K562 (cell line): ENCODE data around the gene SCFD2. TPM values are rescaled to one million over a fixed set of nuclear protein-coding genes. Genes with fewer than 3 reads are reported as not detected.

Experiments used
- ATAC-seq: fragments of 200-7000 bp; cut with Tn5 transposase; 3 replicates; pipeline ENCODE4 v1.9.1; 2020; ENCODE audit warnings: moderate library complexity
- BruUV-seq: library from RNA; stranded (reverse); fragments of 400-500 nt; replicated peaks from 2 replicates; lab custom pipeline; 2021; lab: Mats Ljungman, UMichigan
- CTCF ChIA-PET: fragments of 300-600 bp; formaldehyde crosslinking; extraction: SDS; loops from one replicate; lab custom pipeline; 2021; ENCODE audit warnings: low intra/inter-chr PET ratio; lab: Yijun Ruan, JAX
- POLR2A ChIA-PET: fragments of 300-600, 350-650 bp; sonication (Branson Sonifier 250); formaldehyde crosslinking; extraction: SDS; loops from one replicate; lab custom pipeline; 2021; ENCODE audit warnings: antibody characterized with exemption, inconsistent platforms; lab: Yijun Ruan, JAX
- DNase-seq, 4 experiments: peaks; one replicate each; pipeline versions ENCODE4 v3.0.0 to v3.0.0-alpha.2; 2011 to 2018; ENCODE audit warnings: low spot score in 3 of 4, mixed read lengths in 3 of 4; ENCODE audit errors: extremely low read depth in 1 of 4
- FAIRE-seq: peaks from 2 replicates; lab custom pipeline; 2011; peaks lifted over from hg19 to GRCh38; lab: Jason Lieb, UNC
- H2AFZ ChIP-seq: 2 replicates; pipeline ENCODE4 v1.6.0; 2011; ENCODE audit warnings: low read depth, low read length, control low read depth, inconsistent platforms
- H3K27ac ChIP-seq: fragments of 200-600 bp; 3 replicates; pipeline ENCODE4 v1.8.0; 2011; ENCODE audit warnings: low read depth, mild to moderate bottlenecking, control low read depth, inconsistent platforms, low read length, moderate library complexity, mixed read lengths; ENCODE audit errors: extremely low read depth
- H3K27me3 ChIP-seq, 2 experiments: fragments of 300-600 bp in 1 of 2; 2 replicates in 1 of 2; 3 replicates in 1 of 2; pipeline versions ENCODE4 v1.6.0 to v1.8.0; 2011; ENCODE audit warnings: inconsistent platforms in 2 of 2, low read length in 2 of 2, mild to moderate bottlenecking in 1 of 2, mixed read lengths in 1 of 2, moderate library complexity in 1 of 2; ENCODE audit not compliant: control insufficient read depth in 2 of 2, insufficient read depth in 2 of 2
- H3K36me3 ChIP-seq: fragments of 300-600 bp; 3 replicates; pipeline ENCODE4 v1.8.0; 2011; ENCODE audit warnings: mild to moderate bottlenecking, low read length, inconsistent platforms; ENCODE audit not compliant: control insufficient read depth, insufficient read depth
- H3K4me1 ChIP-seq, 2 experiments: fragments of 200-600 bp in 1 of 2; replicated peaks in 1 of 2; 2 replicates in 1 of 2; 3 replicates in 1 of 2; pipeline versions ENCODE4 v1.5.1 to v1.8.0; 2011; ENCODE audit warnings: inconsistent platforms in 2 of 2, low read length in 2 of 2, mild to moderate bottlenecking in 1 of 2, mixed read lengths in 1 of 2, moderate library complexity in 1 of 2; ENCODE audit not compliant: control insufficient read depth in 2 of 2, insufficient read depth in 2 of 2
- H3K4me2 ChIP-seq: 2 replicates; pipeline ENCODE4 v1.6.1; 2011; ENCODE audit warnings: low read length, control low read depth, inconsistent platforms, mixed read lengths; ENCODE audit not compliant: insufficient read depth
- H3K4me3 ChIP-seq: fragments of 200-600 bp; sonication (generic), shearing (Covaris generic); 2 replicates; pipeline ENCODE4 v1.5.1; 2016; ENCODE audit warnings: control low read depth, inconsistent platforms
- H3K79me2 ChIP-seq: fragments of 200-600 bp; 3 replicates; pipeline ENCODE4 v1.8.0; 2011; ENCODE audit warnings: low read length, inconsistent platforms; ENCODE audit not compliant: control insufficient read depth, insufficient read depth
- H3K9ac ChIP-seq, 2 experiments: 2 replicates each; pipeline versions ENCODE4 v1.6.0 to v1.6.1; 2011; ENCODE audit warnings: low read depth in 2 of 2, low read length in 2 of 2, control low read depth in 1 of 2, inconsistent platforms in 1 of 2, mild to moderate bottlenecking in 1 of 2, mixed read lengths in 1 of 2; ENCODE audit not compliant: insufficient read depth in 1 of 2
- H3K9me1 ChIP-seq: one replicate; pipeline ENCODE4 v1.6.0; 2011; ENCODE audit warnings: inconsistent platforms, mild to moderate bottlenecking, low read length, moderate library complexity; ENCODE audit not compliant: control insufficient read depth, insufficient read depth
- H3K9me3 ChIP-seq: replicated peaks from 2 replicates; pipeline ENCODE4 v1.5.1; 2011; ENCODE audit warnings: low read depth, low read length, inconsistent platforms; ENCODE audit not compliant: control insufficient read depth, insufficient read depth
- H4K20me1 ChIP-seq: replicated peaks from 2 replicates; pipeline ENCODE4 v1.6.1; 2011; ENCODE audit warnings: low read length, inconsistent platforms, mixed read lengths; ENCODE audit not compliant: control insufficient read depth, insufficient read depth
- COPS2 ChIP-seq: fragments of 450-650 bp; conservative IDR thresholded peaks from 2 replicates; pipeline ENCODE4 v1.6.1; 2016; ENCODE audit warnings: mild to moderate bottlenecking, moderate library complexity
- CREM ChIP-seq: IDR thresholded peaks from 2 replicates; pipeline ENCODE4 v1.6.1; 2014; ENCODE audit warnings: antibody characterized with exemption, low read depth
- CXXC5 ChIP-seq: fragments of 250-450 bp; sonication (Bioruptor Pico); IDR thresholded peaks from 2 replicates; pipeline ENCODE4 v1.8.0; 2022; ENCODE audit warnings: inconsistent platforms, mild to moderate bottlenecking, moderate library complexity
- HDAC3 ChIP-seq: fragments of 450-650 bp; IDR thresholded peaks from 2 replicates; pipeline ENCODE4 v1.6.1; 2018; ENCODE audit warnings: borderline replicate concordance, mild to moderate bottlenecking, moderate library complexity; ENCODE audit not compliant: partially characterized antibody
- JUN ChIP-seq, 2 experiments: sonication (generic) in 1 of 2; formaldehyde crosslinking in 1 of 2; IDR thresholded peaks; 2 replicates each; pipeline versions ENCODE4 v1.6.1 to v1.8.0; 2012 to 2022; ENCODE audit warnings: borderline replicate concordance in 2 of 2, mild to moderate bottlenecking in 2 of 2, improper control_type of control experiment in 1 of 2, low read depth in 1 of 2, low read length in 1 of 2, missing genetic modification reagents in 1 of 2
- NFE2L1 ChIP-seq: fragments of 450-650 bp; IDR thresholded peaks from 2 replicates; pipeline ENCODE4 v1.6.1; 2016; ENCODE audit warnings: missing genetic modification characterization, low read depth, mild to moderate bottlenecking, missing compliant biosample characterization, moderate library complexity, borderline replicate concordance
- POLR2H ChIP-seq: IDR thresholded peaks from 2 replicates; pipeline ENCODE4 v1.6.1; 2016; ENCODE audit warnings: missing genetic modification characterization, low read depth, mild to moderate bottlenecking, control low read depth, missing compliant biosample characterization, moderate library complexity
- RAD21 ChIP-seq, 2 experiments: fragments of 250-450 bp in 1 of 2; fragments of 450-650 bp in 1 of 2; sonication (Bioruptor Pico) in 1 of 2; formaldehyde crosslinking in 1 of 2; IDR thresholded peaks in 1 of 2; conservative IDR thresholded peaks in 1 of 2; 2 replicates each; pipeline versions ENCODE4 v1.4.0 to v1.8.0; 2020 to 2022; ENCODE audit warnings: mild to moderate bottlenecking in 2 of 2, moderate library complexity in 1 of 2
- SIN3B ChIP-seq: fragments of 450-650 bp; IDR thresholded peaks from 2 replicates; pipeline ENCODE4 v1.6.1; 2017; ENCODE audit warnings: low read depth, mild to moderate bottlenecking, moderate library complexity
- SUPT5H ChIP-seq: fragments of 450-650 bp; IDR thresholded peaks from 2 replicates; pipeline ENCODE4 v1.6.1; 2016
- ZNF184 ChIP-seq: sonication (generic); formaldehyde crosslinking; IDR thresholded peaks from 2 replicates; pipeline ENCODE4 v1.5.0; 2020; ENCODE audit warnings: missing genetic modification reagents
- ZNF232 ChIP-seq: sonication (generic); formaldehyde crosslinking; IDR thresholded peaks from 2 replicates; pipeline ENCODE4 v1.8.0; 2022; ENCODE audit warnings: mild to moderate bottlenecking, missing genetic modification reagents
- ZNF436 ChIP-seq: fragments of 250-450, 450-650 bp; sonication (Bioruptor Pico); formaldehyde crosslinking; IDR thresholded peaks from 2 replicates; pipeline ENCODE4 v1.7.0; 2020; ENCODE audit warnings: mild to moderate bottlenecking
- ZNF551 ChIP-seq: fragments of 250-450 bp; sonication (Bioruptor Pico); IDR thresholded peaks from 2 replicates; pipeline ENCODE4 v1.5.0; 2021; ENCODE audit warnings: mild to moderate bottlenecking, moderate library complexity
- ZZZ3 ChIP-seq: fragments of 450-650 bp; IDR thresholded peaks from 2 replicates; pipeline ENCODE4 v1.6.1; 2016; ENCODE audit warnings: antibody characterized with exemption, mild to moderate bottlenecking, moderate library complexity
- WGBS: fragments of 100-300 bp; shearing (Covaris generic); methylation state at CpG from one replicate; pipeline ENCODE4 v1.1.6; 2016; ENCODE audit warnings: low coverage, mixed read lengths; ENCODE audit not compliant: insufficient coverage; ENCODE audit errors: missing lambda C conversion rate; 5-methylcytosine and 5-hydroxymethylcytosine counted together
- in situ Hi-C: fragments of 300-500 bp; cut with MboI; formaldehyde crosslinking; loops from 4 replicates; pipeline ENCODE4 v1.15.0; 2018; ENCODE audit warnings: inconsistent platforms, mixed read lengths
- intact Hi-C: fragments of 100-400 bp; cut with micrococcal nuclease; formaldehyde crosslinking; loops from 2 replicates; pipeline ENCODE4 v1.14.2; 2022
- polyA plus RNA-seq, 8 experiments: library from polyadenylated mRNA; depleted of rRNA in 4 of 8; stranded (reverse) in 5 of 8; unstranded in 3 of 8; fragments of >200 nt; fragmentation: Nextera tagmentation in 2 of 8; fragmentation: Illumina TruSeq in 1 of 8; extraction: Ambion mirVana in 2 of 8; extraction: Trizol in 1 of 8; gene quantifications; 2 replicates each; pipeline versions ENCODE4 v1.2.1 to v1.2.3, GENCODE V29; 2011 to 2014; ENCODE audit warnings: inconsistent platforms in 1 of 8, missing spikeins in 1 of 8
- total RNA-seq, 7 experiments: library from RNA; depleted of rRNA in 6 of 7; stranded (reverse); fragments of >200 nt in 6 of 7; fragmentation: Illumina TruSeq in 2 of 7; extraction: Trizol in 2 of 7; gene quantifications; 2 replicates each; pipeline versions ENCODE4 v1.2.1 to v1.2.3, GENCODE V29; 2011 to 2021; ENCODE audit warnings: low replicate concordance in 1 of 7
- TF ChIP-seq, protein P1 (sequence below): conservative IDR thresholded peaks from 2 replicates; pipeline ENCODE4 v1.6.1; 2011; ENCODE audit warnings: low read depth, mild to moderate bottlenecking, low read length; ENCODE audit not compliant: control insufficient read depth
- TF ChIP-seq, protein P2 (sequence below): sonication (generic); formaldehyde crosslinking; IDR thresholded peaks from 2 replicates; pipeline ENCODE4 v1.8.0; 2022; ENCODE audit warnings: mild to moderate bottlenecking, missing genetic modification reagents

SCFD2 gene
- total and polyA plus RNA-seq, 9 of the 15 experiments (the other 6 are each of a cell fraction or from before 2014, with no cell fraction given), result 5.7 to 30.3 (median 22.8) TPM

DNA sequence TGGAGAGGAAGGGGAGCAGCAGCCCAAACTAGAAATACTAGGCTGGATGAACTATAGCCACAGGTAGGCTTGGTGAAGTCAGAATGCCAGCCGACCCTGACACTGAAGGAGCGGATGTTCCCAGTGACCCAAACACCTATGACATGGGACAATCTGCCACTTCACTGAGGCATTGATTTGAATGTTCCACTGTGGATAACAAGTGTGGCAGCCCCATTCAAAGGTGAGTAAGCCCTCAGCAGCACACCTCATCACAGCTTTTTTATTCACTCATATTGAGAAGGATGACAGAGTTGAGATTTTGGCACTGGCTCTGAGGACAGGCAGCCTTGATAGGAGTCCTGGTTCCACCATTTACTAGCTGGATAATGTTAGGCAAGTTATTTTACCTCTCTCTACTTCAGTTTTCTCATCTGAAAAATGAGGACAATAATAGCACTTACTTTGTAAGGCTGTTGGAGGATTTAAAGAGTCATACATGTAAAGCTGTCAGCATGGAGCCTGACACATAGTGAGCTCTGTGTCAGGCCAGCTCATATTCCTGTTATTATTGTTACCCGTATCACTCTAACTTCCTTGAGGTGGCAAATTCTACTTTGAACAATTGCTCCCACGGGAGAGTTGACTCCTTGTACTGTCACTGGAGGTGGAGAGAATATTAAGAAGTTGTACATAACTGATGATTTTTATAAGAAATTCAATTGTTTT lies 389.2 kb downstream of the SCFD2 start (continued):
- TF ChIP-seq ZNF232 (CRISPR knock-in tag) (no peak), HDAC3 (no peak)
- TF ChIP-seq, all 486 proteins: peak for 0

DNA sequence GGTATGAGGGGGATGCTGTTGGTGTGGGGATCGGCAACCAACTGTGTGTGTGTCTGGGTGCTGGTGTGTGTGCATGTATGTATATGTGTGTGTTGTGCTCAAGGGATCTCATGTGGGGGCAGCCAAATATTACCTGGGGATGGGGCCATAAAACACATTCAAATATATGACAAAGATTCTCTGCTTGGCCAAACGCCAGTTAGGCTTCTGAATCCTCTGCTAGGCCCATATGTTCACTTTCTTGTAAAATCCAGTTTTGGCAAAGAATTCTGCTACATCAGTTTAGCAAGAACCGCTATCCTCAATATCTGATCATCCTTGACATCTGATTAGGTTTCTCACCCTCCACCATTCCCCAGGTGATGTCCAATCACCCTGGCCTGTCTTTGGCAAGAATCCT lies 397.2 kb downstream of the SCFD2 start:
- CTCF ChIA-PET, result no interaction called here
- Histone ChIP-seq H3K27ac (no peak overlapping the region), H3K27me3 (no peaks in the 10 kb centered on the region), H3K4me1 (no peaks in the 10 kb centered on the region), H4K20me1 (no peaks in the 10 kb centered on the region), H3K9ac (no peak overlapping the region), H3K4me3 (no peak overlapping the region), H2AFZ (no peak overlapping the region), H3K9me1 (no peaks in the 10 kb centered on the region), H3K9me3 (no peaks in the 10 kb centered on the region), H3K4me2 (no peak overlapping the region), H3K36me3 (no peaks in the 10 kb centered on the region), H3K79me2 (no peaks in the 10 kb centered on the region)
- FAIRE-seq, result peak; percentile 19
- POLR2A ChIA-PET, result no interaction called here
- intact Hi-C loops, result no loop called here
- WGBS, result 35% methylated on average over 3 of the region's 3 CpGs
- in situ Hi-C loops, result no loop called here
- ATAC-seq, result no peak
- no TSS peak for BruUV-seq
- no peak for DNase-seq
- TF ChIP-seq ZNF551 (no peak), NFE2L1 (no peak), ZZZ3 (no peak), CXXC5 (CRISPR knock-in tag) (no peak), ZNF436 (CRISPR knock-in tag) (no peak), ZNF184 (CRISPR knock-in tag) (no peak), JUN (IDR thresholded peaks at IDR 0.05; ENCODE audit: borderline replicate concordance, low read depth, low read length) (no peak), JUN (CRISPR knock-in tag; IDR thresholded peaks at IDR 0.05; ENCODE audit: borderline replicate concordance) (no peak), CREM (no peak), POLR2H (no peak), SUPT5H (no peak), RAD21 (CRISPR knock-in tag; conservative IDR thresholded peaks at IDR 0.05 in 1 of 2, IDR thresholded peaks at IDR 0.05 in 1 of 2) (no peak), SIN3B (no peak), COPS2 (no peak)
- TF ChIP-seq, protein P1, sequence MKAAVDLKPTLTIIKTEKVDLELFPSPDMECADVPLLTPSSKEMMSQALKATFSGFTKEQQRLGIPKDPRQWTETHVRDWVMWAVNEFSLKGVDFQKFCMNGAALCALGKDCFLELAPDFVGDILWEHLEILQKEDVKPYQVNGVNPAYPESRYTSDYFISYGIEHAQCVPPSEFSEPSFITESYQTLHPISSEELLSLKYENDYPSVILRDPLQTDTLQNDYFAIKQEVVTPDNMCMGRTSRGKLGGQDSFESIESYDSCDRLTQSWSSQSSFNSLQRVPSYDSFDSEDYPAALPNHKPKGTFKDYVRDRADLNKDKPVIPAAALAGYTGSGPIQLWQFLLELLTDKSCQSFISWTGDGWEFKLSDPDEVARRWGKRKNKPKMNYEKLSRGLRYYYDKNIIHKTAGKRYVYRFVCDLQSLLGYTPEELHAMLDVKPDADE, result no peak
- TF ChIP-seq, protein P2, sequence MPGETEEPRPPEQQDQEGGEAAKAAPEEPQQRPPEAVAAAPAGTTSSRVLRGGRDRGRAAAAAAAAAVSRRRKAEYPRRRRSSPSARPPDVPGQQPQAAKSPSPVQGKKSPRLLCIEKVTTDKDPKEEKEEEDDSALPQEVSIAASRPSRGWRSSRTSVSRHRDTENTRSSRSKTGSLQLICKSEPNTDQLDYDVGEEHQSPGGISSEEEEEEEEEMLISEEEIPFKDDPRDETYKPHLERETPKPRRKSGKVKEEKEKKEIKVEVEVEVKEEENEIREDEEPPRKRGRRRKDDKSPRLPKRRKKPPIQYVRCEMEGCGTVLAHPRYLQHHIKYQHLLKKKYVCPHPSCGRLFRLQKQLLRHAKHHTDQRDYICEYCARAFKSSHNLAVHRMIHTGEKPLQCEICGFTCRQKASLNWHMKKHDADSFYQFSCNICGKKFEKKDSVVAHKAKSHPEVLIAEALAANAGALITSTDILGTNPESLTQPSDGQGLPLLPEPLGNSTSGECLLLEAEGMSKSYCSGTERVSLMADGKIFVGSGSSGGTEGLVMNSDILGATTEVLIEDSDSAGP (CRISPR knock-in tag), result no peak
